ENCODE measurements around the gene C17orf67. TPM values are rescaled to one million over a fixed set of nuclear protein-coding genes. Genes with fewer than 3 reads are reported as not detected.

The C17orf67 gene
- total and polyA plus RNA-seq, 2 of the 13 experiments (the other 11 are each of a cell fraction or from before 2014, with no cell fraction given), result 0.41 to 0.86 TPM

- in situ Hi-C loops (cut with HindIII; ENCODE audit: extremely low pct_ligation_motif_present, low pct_unique_long_range_greater_than_20kb) (no loop called here), intact Hi-C loops (cut with micrococcal nuclease; ENCODE audit: unreplicated experiment) (no loop called here)
- Histone ChIP-seq H3K4me2 (ENCODE audit: low read depth, low read length) (no peak overlapping the region), H3K27ac (ENCODE audit: extremely low read length, insufficient read depth, low read length) (no peak overlapping the region), H2AFZ (ENCODE audit: low read length) (no peak overlapping the region), H3K9ac (ENCODE audit: insufficient read depth, low read depth, low read length) (no peak overlapping the region), H3K9me3 (ENCODE audit: low read length) (no peaks in the 10 kb centered on the region), H4K20me1 (ENCODE audit: insufficient read depth, low read length) (no peaks in the 10 kb centered on the region), H3K4me1 (ENCODE audit: insufficient read depth, low read length) (peaks cover 28% of the 10 kb centered on the region), H3K27me3 (ENCODE audit: control insufficient read depth in 1 of 2, insufficient read depth in 2 of 2, low read length in 2 of 2) (no peaks in the 10 kb centered on the region), H3K4me3 (replicated peaks in 1 of 3; ENCODE audit: insufficient read depth in 1 of 3, low read depth in 2 of 3, low read length in 3 of 3) (no peak overlapping the region), H3K79me2 (ENCODE audit: insufficient read depth, low read length) (no peaks in the 10 kb centered on the region), H3K36me3 (replicated peaks in 1 of 2; ENCODE audit: control insufficient read depth in 1 of 2, insufficient read depth in 2 of 2, low read length in 2 of 2) (no peaks in the 10 kb centered on the region)
- TF ChIP-seq MTA3 (CRISPR knock-in tag; IDR thresholded peaks at IDR 0.05) (no peak), ZNF225 (CRISPR knock-in tag; IDR thresholded peaks at IDR 0.05) (no peak), CBX1 (IDR thresholded peaks at IDR 0.05; ENCODE audit: low read depth) (no peak), ZFP37 (CRISPR knock-in tag; IDR thresholded peaks at IDR 0.05; ENCODE audit: borderline replicate concordance) (no peak), STAT5B (CRISPR knock-in tag; IDR thresholded peaks at IDR 0.05) (no peak), ZNF333 (CRISPR knock-in tag; IDR thresholded peaks at IDR 0.05; ENCODE audit: borderline replicate concordance) (no peak), MEIS1 (CRISPR knock-in tag; IDR thresholded peaks at IDR 0.05; ENCODE audit: borderline replicate concordance) (no peak), ZNF205 (CRISPR knock-in tag; IDR thresholded peaks at IDR 0.05) (no peak), ZNF256 (CRISPR knock-in tag; conservative IDR thresholded peaks at IDR 0.05) (no peak), THAP11 (CRISPR knock-in tag; IDR thresholded peaks at IDR 0.05) (no peak), ZNF660 (CRISPR knock-in tag; IDR thresholded peaks at IDR 0.05; ENCODE audit: borderline replicate concordance, low read depth) (no peak), HOXA7 (CRISPR knock-in tag; IDR thresholded peaks at IDR 0.05) (no peak), ZSCAN5A (CRISPR knock-in tag; IDR thresholded peaks at IDR 0.05; ENCODE audit: borderline replicate concordance) (no peak), WIZ (CRISPR knock-in tag; IDR thresholded peaks at IDR 0.05) (no peak), PAX8 (CRISPR knock-in tag; IDR thresholded peaks at IDR 0.05; ENCODE audit: borderline replicate concordance) (no peak), MED8 (CRISPR knock-in tag; IDR thresholded peaks at IDR 0.05; ENCODE audit: insufficient replicate concordance) (no peak)
- TF ChIP-seq, protein P1, sequence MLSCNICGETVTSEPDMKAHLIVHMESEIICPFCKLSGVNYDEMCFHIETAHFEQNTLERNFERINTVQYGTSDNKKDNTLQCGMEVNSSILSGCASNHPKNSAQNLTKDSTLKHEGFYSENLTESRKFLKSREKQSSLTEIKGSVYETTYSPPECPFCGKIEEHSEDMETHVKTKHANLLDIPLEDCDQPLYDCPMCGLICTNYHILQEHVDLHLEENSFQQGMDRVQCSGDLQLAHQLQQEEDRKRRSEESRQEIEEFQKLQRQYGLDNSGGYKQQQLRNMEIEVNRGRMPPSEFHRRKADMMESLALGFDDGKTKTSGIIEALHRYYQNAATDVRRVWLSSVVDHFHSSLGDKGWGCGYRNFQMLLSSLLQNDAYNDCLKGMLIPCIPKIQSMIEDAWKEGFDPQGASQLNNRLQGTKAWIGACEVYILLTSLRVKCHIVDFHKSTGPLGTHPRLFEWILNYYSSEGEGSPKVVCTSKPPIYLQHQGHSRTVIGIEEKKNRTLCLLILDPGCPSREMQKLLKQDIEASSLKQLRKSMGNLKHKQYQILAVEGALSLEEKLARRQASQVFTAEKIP (CRISPR knock-in tag; IDR thresholded peaks at IDR 0.05; ENCODE audit: borderline replicate concordance), result no peak
- TF ChIP-seq, protein P2, sequence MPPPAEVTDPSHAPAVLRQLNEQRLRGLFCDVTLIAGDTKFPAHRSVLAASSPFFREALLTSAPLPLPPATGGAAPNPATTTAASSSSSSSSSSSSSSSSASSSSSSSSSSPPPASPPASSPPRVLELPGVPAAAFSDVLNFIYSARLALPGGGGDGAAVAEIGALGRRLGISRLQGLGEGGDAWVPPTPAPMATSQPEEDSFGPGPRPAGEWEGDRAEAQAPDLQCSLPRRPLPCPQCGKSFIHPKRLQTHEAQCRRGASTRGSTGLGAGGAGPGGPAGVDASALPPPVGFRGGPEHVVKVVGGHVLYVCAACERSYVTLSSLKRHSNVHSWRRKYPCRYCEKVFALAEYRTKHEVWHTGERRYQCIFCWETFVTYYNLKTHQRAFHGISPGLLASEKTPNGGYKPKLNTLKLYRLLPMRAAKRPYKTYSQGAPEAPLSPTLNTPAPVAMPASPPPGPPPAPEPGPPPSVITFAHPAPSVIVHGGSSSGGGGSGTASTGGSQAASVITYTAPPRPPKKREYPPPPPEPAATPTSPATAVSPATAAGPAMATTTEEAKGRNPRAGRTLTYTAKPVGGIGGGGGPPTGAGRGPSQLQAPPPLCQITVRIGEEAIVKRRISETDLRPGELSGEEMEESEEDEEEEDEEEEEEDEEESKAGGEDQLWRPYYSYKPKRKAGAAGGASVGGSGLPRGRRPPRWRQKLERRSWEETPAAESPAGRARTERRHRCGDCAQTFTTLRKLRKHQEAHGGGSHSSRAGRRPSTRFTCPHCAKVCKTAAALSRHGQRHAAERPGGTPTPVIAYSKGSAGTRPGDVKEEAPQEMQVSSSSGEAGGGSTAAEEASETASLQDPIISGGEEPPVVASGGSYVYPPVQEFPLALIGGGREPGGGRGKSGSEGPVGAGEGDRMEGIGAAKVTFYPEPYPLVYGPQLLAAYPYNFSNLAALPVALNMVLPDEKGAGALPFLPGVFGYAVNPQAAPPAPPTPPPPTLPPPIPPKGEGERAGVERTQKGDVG (CRISPR knock-in tag; IDR thresholded peaks at IDR 0.05; ENCODE audit: borderline replicate concordance), result no peak
- DNase-seq (ENCODE audit: low spot score), result no peak
- no peak for ATAC-seq
- FAIRE-seq, result no peak
- POLR2A ChIA-PET, result no interaction called here
- 65% methylated on average over 1 of the region's 1 CpG for WGBS (ENCODE audit: low lambda C conversion rate)
- CTCF ChIA-PET (ENCODE audit: low intra/inter-chr PET ratio, low total read pairs), result no interaction called here
- no TSS peak for BruUV-seq (replicated peaks)
Measured at GRCh38 chr17:56824503-56824902, 9.2 kb downstream of the C17orf67 start.
